ENCODE results near the gene RTEL1.

DNA sequence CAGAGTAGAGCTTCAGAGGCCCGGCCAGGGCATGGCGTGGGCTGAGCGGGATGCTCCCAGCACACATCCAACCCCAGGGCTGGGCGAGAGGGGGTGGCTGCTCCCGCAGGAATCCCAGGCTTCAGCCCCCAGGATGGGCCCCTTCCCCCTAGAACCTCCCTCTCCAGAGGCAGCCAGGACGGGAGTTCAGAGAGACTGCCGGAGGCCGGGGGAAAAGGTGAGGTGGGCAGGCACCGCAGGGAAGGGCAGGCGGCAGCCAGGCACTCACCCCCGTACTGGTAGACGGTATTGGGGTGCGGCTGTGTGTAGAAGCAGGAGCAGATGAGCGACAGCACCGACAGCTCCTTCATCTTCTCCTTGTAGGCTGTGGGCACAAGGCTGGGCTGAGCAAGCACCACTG, 14.2 kb upstream of the RTEL1 start:
- TF ChIP-seq, protein P1, sequence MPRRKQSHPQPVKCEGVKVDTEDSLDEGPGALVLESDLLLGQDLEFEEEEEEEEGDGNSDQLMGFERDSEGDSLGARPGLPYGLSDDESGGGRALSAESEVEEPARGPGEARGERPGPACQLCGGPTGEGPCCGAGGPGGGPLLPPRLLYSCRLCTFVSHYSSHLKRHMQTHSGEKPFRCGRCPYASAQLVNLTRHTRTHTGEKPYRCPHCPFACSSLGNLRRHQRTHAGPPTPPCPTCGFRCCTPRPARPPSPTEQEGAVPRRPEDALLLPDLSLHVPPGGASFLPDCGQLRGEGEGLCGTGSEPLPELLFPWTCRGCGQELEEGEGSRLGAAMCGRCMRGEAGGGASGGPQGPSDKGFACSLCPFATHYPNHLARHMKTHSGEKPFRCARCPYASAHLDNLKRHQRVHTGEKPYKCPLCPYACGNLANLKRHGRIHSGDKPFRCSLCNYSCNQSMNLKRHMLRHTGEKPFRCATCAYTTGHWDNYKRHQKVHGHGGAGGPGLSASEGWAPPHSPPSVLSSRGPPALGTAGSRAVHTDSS (tag by site-specific recombination; IDR thresholded peaks at IDR 0.05): no peak
- TF ChIP-seq, protein P2, sequence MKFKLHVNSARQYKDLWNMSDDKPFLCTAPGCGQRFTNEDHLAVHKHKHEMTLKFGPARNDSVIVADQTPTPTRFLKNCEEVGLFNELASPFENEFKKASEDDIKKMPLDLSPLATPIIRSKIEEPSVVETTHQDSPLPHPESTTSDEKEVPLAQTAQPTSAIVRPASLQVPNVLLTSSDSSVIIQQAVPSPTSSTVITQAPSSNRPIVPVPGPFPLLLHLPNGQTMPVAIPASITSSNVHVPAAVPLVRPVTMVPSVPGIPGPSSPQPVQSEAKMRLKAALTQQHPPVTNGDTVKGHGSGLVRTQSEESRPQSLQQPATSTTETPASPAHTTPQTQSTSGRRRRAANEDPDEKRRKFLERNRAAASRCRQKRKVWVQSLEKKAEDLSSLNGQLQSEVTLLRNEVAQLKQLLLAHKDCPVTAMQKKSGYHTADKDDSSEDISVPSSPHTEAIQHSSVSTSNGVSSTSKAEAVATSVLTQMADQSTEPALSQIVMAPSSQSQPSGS (tag by site-specific recombination; IDR thresholded peaks at IDR 0.05; ENCODE audit: low read depth): no peak
- TF ChIP-seq, protein P3, sequence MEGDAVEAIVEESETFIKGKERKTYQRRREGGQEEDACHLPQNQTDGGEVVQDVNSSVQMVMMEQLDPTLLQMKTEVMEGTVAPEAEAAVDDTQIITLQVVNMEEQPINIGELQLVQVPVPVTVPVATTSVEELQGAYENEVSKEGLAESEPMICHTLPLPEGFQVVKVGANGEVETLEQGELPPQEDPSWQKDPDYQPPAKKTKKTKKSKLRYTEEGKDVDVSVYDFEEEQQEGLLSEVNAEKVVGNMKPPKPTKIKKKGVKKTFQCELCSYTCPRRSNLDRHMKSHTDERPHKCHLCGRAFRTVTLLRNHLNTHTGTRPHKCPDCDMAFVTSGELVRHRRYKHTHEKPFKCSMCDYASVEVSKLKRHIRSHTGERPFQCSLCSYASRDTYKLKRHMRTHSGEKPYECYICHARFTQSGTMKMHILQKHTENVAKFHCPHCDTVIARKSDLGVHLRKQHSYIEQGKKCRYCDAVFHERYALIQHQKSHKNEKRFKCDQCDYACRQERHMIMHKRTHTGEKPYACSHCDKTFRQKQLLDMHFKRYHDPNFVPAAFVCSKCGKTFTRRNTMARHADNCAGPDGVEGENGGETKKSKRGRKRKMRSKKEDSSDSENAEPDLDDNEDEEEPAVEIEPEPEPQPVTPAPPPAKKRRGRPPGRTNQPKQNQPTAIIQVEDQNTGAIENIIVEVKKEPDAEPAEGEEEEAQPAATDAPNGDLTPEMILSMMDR (tag by site-specific recombination; IDR thresholded peaks at IDR 0.05): no peak
- TF ChIP-seq ZNF416 (tag by site-specific recombination; IDR thresholded peaks at IDR 0.05) (no peak), ZNF175 (tag by site-specific recombination; IDR thresholded peaks at IDR 0.05) (no peak), ZNF112 (tag by site-specific recombination; IDR thresholded peaks at IDR 0.05) (no peak), ZNF701 (tag by site-specific recombination; IDR thresholded peaks at IDR 0.05) (no peak), ZNF626 (tag by site-specific recombination; IDR thresholded peaks at IDR 0.05) (no peak), ZNF155 (tag by site-specific recombination; IDR thresholded peaks at IDR 0.05) (no peak)
- TF ChIP-seq, protein P4, sequence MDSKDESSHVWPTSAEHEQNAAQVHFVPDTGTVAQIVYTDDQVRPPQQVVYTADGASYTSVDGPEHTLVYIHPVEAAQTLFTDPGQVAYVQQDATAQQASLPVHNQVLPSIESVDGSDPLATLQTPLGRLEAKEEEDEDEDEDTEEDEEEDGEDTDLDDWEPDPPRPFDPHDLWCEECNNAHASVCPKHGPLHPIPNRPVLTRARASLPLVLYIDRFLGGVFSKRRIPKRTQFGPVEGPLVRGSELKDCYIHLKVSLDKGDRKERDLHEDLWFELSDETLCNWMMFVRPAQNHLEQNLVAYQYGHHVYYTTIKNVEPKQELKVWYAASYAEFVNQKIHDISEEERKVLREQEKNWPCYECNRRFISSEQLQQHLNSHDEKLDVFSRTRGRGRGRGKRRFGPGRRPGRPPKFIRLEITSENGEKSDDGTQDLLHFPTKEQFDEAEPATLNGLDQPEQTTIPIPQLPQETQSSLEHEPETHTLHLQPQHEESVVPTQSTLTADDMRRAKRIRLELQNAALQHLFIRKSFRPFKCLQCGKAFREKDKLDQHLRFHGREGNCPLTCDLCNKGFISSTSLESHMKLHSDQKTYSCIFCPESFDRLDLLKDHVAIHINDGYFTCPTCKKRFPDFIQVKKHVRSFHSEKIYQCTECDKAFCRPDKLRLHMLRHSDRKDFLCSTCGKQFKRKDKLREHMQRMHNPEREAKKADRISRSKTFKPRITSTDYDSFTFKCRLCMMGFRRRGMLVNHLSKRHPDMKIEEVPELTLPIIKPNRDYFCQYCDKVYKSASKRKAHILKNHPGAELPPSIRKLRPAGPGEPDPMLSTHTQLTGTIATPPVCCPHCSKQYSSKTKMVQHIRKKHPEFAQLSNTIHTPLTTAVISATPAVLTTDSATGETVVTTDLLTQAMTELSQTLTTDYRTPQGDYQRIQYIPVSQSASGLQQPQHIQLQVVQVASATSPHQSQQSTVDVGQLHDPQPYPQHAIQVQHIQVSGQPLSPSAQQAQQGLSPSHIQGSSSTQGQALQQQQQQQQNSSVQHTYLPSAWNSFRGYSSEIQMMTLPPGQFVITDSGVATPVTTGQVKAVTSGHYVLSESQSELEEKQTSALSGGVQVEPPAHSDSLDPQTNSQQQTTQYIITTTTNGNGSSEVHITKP (tag by site-specific recombination; IDR thresholded peaks at IDR 0.05): no peak
- TF ChIP-seq, protein P5, sequence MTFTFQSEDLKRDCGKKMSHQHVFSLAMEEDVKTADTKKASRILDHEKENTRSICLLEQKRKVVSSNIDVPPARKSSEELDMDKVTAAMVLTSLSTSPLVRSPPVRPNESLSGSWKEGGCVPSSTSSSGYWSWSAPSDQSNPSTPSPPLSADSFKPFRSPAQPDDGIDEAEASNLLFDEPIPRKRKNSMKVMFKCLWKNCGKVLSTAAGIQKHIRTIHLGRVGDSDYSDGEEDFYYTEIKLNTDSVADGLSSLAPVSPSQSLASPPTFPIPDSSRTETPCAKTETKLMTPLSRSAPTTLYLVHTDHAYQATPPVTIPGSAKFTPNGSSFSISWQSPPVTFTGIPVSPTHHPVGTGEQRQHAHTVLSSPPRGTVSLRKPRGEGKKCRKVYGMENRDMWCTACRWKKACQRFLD (tag by site-specific recombination; IDR thresholded peaks at IDR 0.05): no peak

Measured in HEK293 (cell line).